Osteoblast (primary cell): Measurements from ENCODE around the gene NARS2. TPM values are rescaled to one million over a fixed set of nuclear protein-coding genes. Genes with fewer than 3 reads are reported as not detected.

Source experiments
- DNase-seq: peaks from one replicate; pipeline ENCODE4 v3.0.0; 2011; ENCODE audit warnings: low spot score, mixed read lengths; ENCODE audit not compliant: insufficient read length; ENCODE audit errors: missing footprints
- H2AFZ ChIP-seq: 2 replicates; pipeline ENCODE4 v1.6.0; 2011; ENCODE audit warnings: mild to moderate bottlenecking, low read length
- H3K27ac ChIP-seq: 2 replicates; pipeline ENCODE4 v1.5.1; 2011; ENCODE audit warnings: mild to moderate bottlenecking, low read depth, low read length, moderate library complexity
- H3K27me3 ChIP-seq: 2 replicates; pipeline ENCODE4 v1.6.0; 2012; ENCODE audit warnings: mild to moderate bottlenecking, control low read depth, inconsistent platforms, low read length, moderate library complexity; ENCODE audit not compliant: insufficient read depth
- H3K36me3 ChIP-seq: 2 replicates; pipeline ENCODE4 v1.5.1; 2011; ENCODE audit warnings: mild to moderate bottlenecking, low read length, control low read depth, moderate library complexity; ENCODE audit not compliant: insufficient read depth
- H3K4me1 ChIP-seq: 2 replicates; pipeline ENCODE4 v1.5.1; 2011; ENCODE audit warnings: mild to moderate bottlenecking, low read length, control low read depth, moderate library complexity; ENCODE audit not compliant: insufficient read depth
- H3K4me2 ChIP-seq: 2 replicates; pipeline ENCODE4 v1.6.0; 2011; ENCODE audit warnings: mild to moderate bottlenecking, low read length; ENCODE audit not compliant: insufficient read depth
- H3K4me3 ChIP-seq: fragments of 200-600 bp; sonication (generic); 3 replicates; pipeline ENCODE4 v1.5.1; 2012; ENCODE audit warnings: mild to moderate bottlenecking, low read length, inconsistent platforms; ENCODE audit not compliant: insufficient read depth
- H3K79me2 ChIP-seq: 2 replicates; pipeline ENCODE4 v1.6.0; 2012; ENCODE audit warnings: mild to moderate bottlenecking, low read length, control low read depth, inconsistent platforms; ENCODE audit not compliant: insufficient read depth
- H3K9me3 ChIP-seq: 2 replicates; pipeline ENCODE4 v1.5.1; 2011; ENCODE audit warnings: low read depth, low read length, control low read depth
- H4K20me1 ChIP-seq: 2 replicates; pipeline ENCODE4 v1.6.0; 2012; ENCODE audit warnings: mild to moderate bottlenecking, low read length, control low read depth; ENCODE audit not compliant: insufficient read depth
- CTCF ChIP-seq: IDR thresholded peaks from 2 replicates; pipeline ENCODE4 v1.5.1; 2011; ENCODE audit warnings: mild to moderate bottlenecking, low read depth, low read length, moderate library complexity; ENCODE audit errors: extremely low read depth
- total RNA-seq: library from RNA; depleted of rRNA; stranded (reverse); fragments of >200 nt; gene quantifications from 2 replicates; pipeline ENCODE4 v1.2.3, GENCODE V29; 2012

The NARS2 gene
- total RNA-seq, 1 donor = 19.5 TPM

GRCh38 chr11:78429660-78430059 is 145.0 kb downstream of the NARS2 start:
- H3K4me2 ChIP-seq = no peak overlapping the region
- H3K27ac ChIP-seq = no peak overlapping the region
- peaks cover 6% of the 10 kb centered on the region for H3K4me1 ChIP-seq
- H3K9me3 ChIP-seq = no peaks in the 10 kb centered on the region
- no peak for DNase-seq
- no peaks in the 10 kb centered on the region for H4K20me1 ChIP-seq
- no peaks in the 10 kb centered on the region for H3K27me3 ChIP-seq
- no peak overlapping the region for H2AFZ ChIP-seq
- H3K36me3 ChIP-seq = no peaks in the 10 kb centered on the region
- no peak overlapping the region for H3K4me3 ChIP-seq
- no peaks in the 10 kb centered on the region for H3K79me2 ChIP-seq
- no peak for TF ChIP-seq CTCF

DNA sequence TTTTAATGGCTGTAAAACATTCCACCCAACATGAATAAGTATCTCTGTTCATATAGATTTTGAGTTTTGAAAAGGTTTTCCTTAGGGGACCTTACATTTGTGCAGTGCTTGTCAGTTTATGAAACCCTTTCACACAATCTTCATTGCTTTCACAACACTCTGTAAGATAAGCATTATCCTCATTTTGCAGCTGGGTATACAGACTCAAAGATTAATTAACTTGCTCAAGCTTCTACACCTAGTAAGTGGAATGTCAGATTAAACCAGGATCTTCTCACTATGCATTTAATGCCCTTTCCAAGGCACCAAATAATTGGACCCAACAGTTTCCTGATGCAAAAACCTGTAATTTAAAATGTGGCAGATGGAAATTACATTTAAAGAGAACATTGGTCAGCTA is 145.5 kb downstream of the NARS2 start:
- H3K36me3 ChIP-seq = no peaks in the 10 kb centered on the region
- no peak overlapping the region for H3K4me2 ChIP-seq
- no peak overlapping the region for H3K4me3 ChIP-seq
- H2AFZ ChIP-seq = no peak overlapping the region
- no peaks in the 10 kb centered on the region for H3K27me3 ChIP-seq
- H3K27ac ChIP-seq = no peak overlapping the region
- no peaks in the 10 kb centered on the region for H3K9me3 ChIP-seq
- TF ChIP-seq CTCF = no peak
- no peaks in the 10 kb centered on the region for H3K79me2 ChIP-seq
- H3K4me1 ChIP-seq = peaks cover 10% of the 10 kb centered on the region
- DNase-seq = no peak
- no peaks in the 10 kb centered on the region for H4K20me1 ChIP-seq

DNA sequence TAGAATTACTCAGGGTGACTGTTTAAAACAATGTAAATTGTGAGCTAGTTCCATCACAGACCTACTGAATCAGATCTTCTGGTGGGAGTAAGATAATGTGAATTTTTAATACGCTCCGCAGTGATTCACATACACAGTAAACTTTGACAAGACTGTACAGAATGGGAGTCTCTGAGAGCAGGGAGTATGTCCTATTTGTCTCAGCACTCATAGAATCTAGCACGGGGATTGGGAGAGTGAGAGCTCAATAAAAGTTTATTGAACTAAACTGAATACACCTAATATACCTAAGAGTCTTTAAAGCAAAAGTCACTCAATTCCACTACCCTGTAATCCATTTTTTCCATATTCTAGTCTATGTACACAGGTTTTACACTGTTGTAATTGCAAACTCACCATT is 145.9 kb downstream of the NARS2 start:
- no peaks in the 10 kb centered on the region for H4K20me1 ChIP-seq
- no peak overlapping the region for H3K27ac ChIP-seq
- no peaks in the 10 kb centered on the region for H3K36me3 ChIP-seq
- H3K4me3 ChIP-seq = no peak overlapping the region
- no peak overlapping the region for H2AFZ ChIP-seq
- H3K9me3 ChIP-seq = no peaks in the 10 kb centered on the region
- no peak for TF ChIP-seq CTCF
- no peaks in the 10 kb centered on the region for H3K27me3 ChIP-seq
- H3K4me1 ChIP-seq = peaks cover 11% of the 10 kb centered on the region
- H3K4me2 ChIP-seq = no peak overlapping the region
- no peaks in the 10 kb centered on the region for H3K79me2 ChIP-seq
- no peak for DNase-seq

DNA sequence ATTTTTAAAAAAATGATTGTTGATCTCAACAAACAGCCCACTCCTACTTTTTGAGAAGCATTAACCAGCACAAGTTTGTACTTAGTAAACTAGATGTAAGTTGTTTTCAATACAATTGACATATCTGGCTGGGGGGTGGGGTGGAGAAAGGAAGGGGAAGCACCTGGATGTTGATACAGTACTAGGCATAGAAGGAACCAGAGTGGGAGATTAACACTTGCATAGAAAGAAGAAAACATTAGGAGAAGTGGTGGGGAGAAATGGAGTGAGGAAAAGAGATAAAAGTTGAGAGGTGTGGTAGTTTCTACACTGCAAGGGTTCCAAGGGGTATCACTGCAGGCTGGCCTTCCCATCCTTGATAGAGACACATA is 146.4 kb downstream of the NARS2 start:
- no peak for DNase-seq
- Histone ChIP-seq H3K27ac (no peak overlapping the region), H3K4me1 (peaks cover 11% of the 10 kb centered on the region), H4K20me1 (no peaks in the 10 kb centered on the region), H3K79me2 (no peaks in the 10 kb centered on the region), H3K9me3 (no peaks in the 10 kb centered on the region), H3K27me3 (no peaks in the 10 kb centered on the region), H3K4me3 (no peak overlapping the region), H3K36me3 (no peaks in the 10 kb centered on the region), H3K4me2 (no peak overlapping the region), H2AFZ (no peak overlapping the region)
- TF ChIP-seq CTCF = no peak
